ENCODE data around the gene MYPOP. TPM values are rescaled to one million over a fixed set of nuclear protein-coding genes. Genes with fewer than 3 reads are reported as not detected.

Gene MYPOP
- total and polyA plus RNA-seq, 2 of the 13 experiments (the other 11 are each of a cell fraction or from before 2014, with no cell fraction given), result 2.3 to 2.7 TPM

- TF ChIP-seq DPF2 (CRISPR knock-in tag; IDR thresholded peaks at IDR 0.05; ENCODE audit: borderline replicate concordance, low read depth), result no peak
- TF ChIP-seq POLR2G (IDR thresholded peaks at IDR 0.05; ENCODE audit: low read depth, low read length), result peak; percentile 83
- TF ChIP-seq ZFX (CRISPR knock-in tag; IDR thresholded peaks at IDR 0.05; ENCODE audit: low read depth), result peak; percentile 73; the same call in 1 of the 2 replicates
- TF ChIP-seq IRX3 (CRISPR knock-in tag; IDR thresholded peaks at IDR 0.05; ENCODE audit: borderline replicate concordance, low read depth), result no peak
- no peak for TF ChIP-seq ZNF660 (CRISPR knock-in tag; IDR thresholded peaks at IDR 0.05; ENCODE audit: borderline replicate concordance, low read depth)
- TF ChIP-seq, protein P1, sequence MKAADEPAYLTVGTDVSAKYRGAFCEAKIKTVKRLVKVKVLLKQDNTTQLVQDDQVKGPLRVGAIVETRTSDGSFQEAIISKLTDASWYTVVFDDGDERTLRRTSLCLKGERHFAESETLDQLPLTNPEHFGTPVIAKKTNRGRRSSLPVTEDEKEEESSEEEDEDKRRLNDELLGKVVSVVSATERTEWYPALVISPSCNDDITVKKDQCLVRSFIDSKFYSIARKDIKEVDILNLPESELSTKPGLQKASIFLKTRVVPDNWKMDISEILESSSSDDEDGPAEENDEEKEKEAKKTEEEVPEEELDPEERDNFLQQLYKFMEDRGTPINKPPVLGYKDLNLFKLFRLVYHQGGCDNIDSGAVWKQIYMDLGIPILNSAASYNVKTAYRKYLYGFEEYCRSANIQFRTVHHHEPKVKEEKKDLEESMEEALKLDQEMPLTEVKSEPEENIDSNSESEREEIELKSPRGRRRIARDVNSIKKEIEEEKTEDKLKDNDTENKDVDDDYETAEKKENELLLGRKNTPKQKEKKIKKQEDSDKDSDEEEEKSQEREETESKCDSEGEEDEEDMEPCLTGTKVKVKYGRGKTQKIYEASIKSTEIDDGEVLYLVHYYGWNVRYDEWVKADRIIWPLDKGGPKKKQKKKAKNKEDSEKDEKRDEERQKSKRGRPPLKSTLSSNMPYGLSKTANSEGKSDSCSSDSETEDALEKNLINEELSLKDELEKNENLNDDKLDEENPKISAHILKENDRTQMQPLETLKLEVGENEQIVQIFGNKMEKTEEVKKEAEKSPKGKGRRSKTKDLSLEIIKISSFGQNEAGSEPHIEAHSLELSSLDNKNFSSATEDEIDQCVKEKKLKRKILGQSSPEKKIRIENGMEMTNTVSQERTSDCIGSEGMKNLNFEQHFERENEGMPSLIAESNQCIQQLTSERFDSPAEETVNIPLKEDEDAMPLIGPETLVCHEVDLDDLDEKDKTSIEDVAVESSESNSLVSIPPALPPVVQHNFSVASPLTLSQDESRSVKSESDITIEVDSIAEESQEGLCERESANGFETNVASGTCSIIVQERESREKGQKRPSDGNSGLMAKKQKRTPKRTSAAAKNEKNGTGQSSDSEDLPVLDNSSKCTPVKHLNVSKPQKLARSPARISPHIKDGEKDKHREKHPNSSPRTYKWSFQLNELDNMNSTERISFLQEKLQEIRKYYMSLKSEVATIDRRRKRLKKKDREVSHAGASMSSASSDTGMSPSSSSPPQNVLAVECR (CRISPR knock-in tag; IDR thresholded peaks at IDR 0.05; ENCODE audit: borderline replicate concordance), result peak; percentile 77; the same call in 1 of the 2 replicates
- no peak for TF ChIP-seq ZBTB7A (CRISPR knock-in tag; IDR thresholded peaks at IDR 0.05)
- no peak for TF ChIP-seq ONECUT2 (CRISPR knock-in tag; IDR thresholded peaks at IDR 0.05)
- TF ChIP-seq MZF1 (CRISPR knock-in tag; IDR thresholded peaks at IDR 0.05; ENCODE audit: borderline replicate concordance), result no peak
- no peak for TF ChIP-seq ZNF710 (CRISPR knock-in tag; IDR thresholded peaks at IDR 0.05; ENCODE audit: borderline replicate concordance)
- TF ChIP-seq HMG20B (CRISPR knock-in tag; conservative IDR thresholded peaks at IDR 0.05), result 0 out of 2 replicates have a peak, but pooled peaks have one; percentile 25
- TF ChIP-seq ZNF816 (CRISPR knock-in tag; IDR thresholded peaks at IDR 0.05; ENCODE audit: borderline replicate concordance), result no peak
- TF ChIP-seq MIER3 (CRISPR knock-in tag; IDR thresholded peaks at IDR 0.05; ENCODE audit: borderline replicate concordance), result 0 out of 2 replicates have a peak, but pooled peaks have one; percentile 6
- TF ChIP-seq KMT2A (CRISPR knock-in tag; IDR thresholded peaks at IDR 0.05), result peak; percentile 35; the same call in 1 of the 2 replicates
- TF ChIP-seq, protein P2, sequence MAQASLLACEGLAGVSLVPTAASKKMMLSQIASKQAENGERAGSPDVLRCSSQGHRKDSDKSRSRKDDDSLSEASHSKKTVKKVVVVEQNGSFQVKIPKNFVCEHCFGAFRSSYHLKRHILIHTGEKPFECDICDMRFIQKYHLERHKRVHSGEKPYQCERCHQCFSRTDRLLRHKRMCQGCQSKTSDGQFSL (CRISPR knock-in tag; IDR thresholded peaks at IDR 0.05), result no peak
- TF ChIP-seq KDM5A (IDR thresholded peaks at IDR 0.05; ENCODE audit: borderline replicate concordance, low read length), result 0 out of 2 replicates have a peak, but pooled peaks have one; percentile 2
- no peak for TF ChIP-seq ZNF354B (CRISPR knock-in tag; IDR thresholded peaks at IDR 0.05)
- 0 out of 2 replicates have a peak, but pooled peaks have one; percentile 32 for TF ChIP-seq SALL2 (CRISPR knock-in tag; IDR thresholded peaks at IDR 0.05)
- TF ChIP-seq RFX3 (CRISPR knock-in tag; IDR thresholded peaks at IDR 0.05), result peak; percentile 80
- peak; percentile 72 for TF ChIP-seq RFX1 (IDR thresholded peaks at IDR 0.05)
- TF ChIP-seq ZNF597 (CRISPR knock-in tag; IDR thresholded peaks at IDR 0.05), result no peak
Measured at GRCh38 chr19:45902651-45903625, 525 bp upstream of the MYPOP start (continued).
